Stomach (tissue), 9 donors: Measurements from ENCODE around the gene FAIM2. TPM values are rescaled to one million over a fixed set of nuclear protein-coding genes. Genes with fewer than 3 reads are reported as not detected.

Experiments
- DNase-seq, 2 donors: peaks; one replicate each; pipeline versions ENCODE4 v3.0.0 to v3.0.0-alpha.2; 2013 to 2019
- H3K27ac ChIP-seq, 5 donors: fragments of 200-600 bp in 4 of 5; sonication (generic) in 4 of 5; one replicate each; pipeline ENCODE4 v1.5.1; 2013 to 2019; ENCODE audit warnings: mild to moderate bottlenecking in 1 of 5, moderate library complexity in 1 of 5
- H3K27me3 ChIP-seq, 3 donors: fragments of 200-600 bp; sonication (generic); one replicate each; pipeline ENCODE4 v1.5.1; 2017 to 2019; ENCODE audit warnings: mixed run types in 1 of 3
- H3K36me3 ChIP-seq, 4 donors: fragments of 200-600 bp; sonication (generic); 1 replicate in 3 of 4; 2 replicates in 1 of 4; pipeline ENCODE4 v1.5.1; 2016 to 2019
- H3K4me1 ChIP-seq, 4 donors: fragments of 200-600 bp; sonication (generic); one replicate each; pipeline ENCODE4 v1.5.1; 2016 to 2019
- H3K4me3 ChIP-seq, 4 donors: fragments of 200-600 bp; sonication (generic) in 3 of 4; one replicate each; pipeline ENCODE4 v1.5.1; 2016 to 2019; ENCODE audit warnings: mild to moderate bottlenecking in 1 of 4
- H3K9me3 ChIP-seq, 4 donors: fragments of 200-600 bp; sonication (generic); one replicate each; pipeline ENCODE4 v1.5.1; 2016 to 2019
- EP300 ChIP-seq: sonication (generic); formaldehyde crosslinking; IDR thresholded peaks from one replicate; pipeline ENCODE4 v1.6.1; 2017; ENCODE audit warnings: antibody characterized with exemption
- POLR2A ChIP-seq, 4 donors: fragments of 450-650 bp; IDR thresholded peaks; one replicate each; pipeline ENCODE4 v1.6.1; 2016; ENCODE audit warnings: antibody characterized with exemption in 4 of 4, control low read depth in 2 of 4, mild to moderate bottlenecking in 1 of 4, moderate library complexity in 1 of 4
- POLR2AphosphoS5 ChIP-seq, 3 donors: sonication (generic); formaldehyde crosslinking; IDR thresholded peaks; one replicate each; pipeline ENCODE4 v1.6.1; 2016; ENCODE audit warnings: antibody characterized with exemption in 3 of 3
- WGBS, 5 donors: extraction: QIAGEN DNeasy Blood & Tissue Kit in 3 of 5; methylation state at CpG; one replicate each; pipeline versions ENCODE4 v1.1.5 to v1.1.7; 2013 to 2018; 5-methylcytosine and 5-hydroxymethylcytosine counted together
- intact Hi-C: fragments of 100-400 bp; cut with DNase I; formaldehyde crosslinking; loops from one replicate; pipeline ENCODE4 v1.15.1; 2023; ENCODE audit warnings: low total_unique reads
- polyA plus RNA-seq, 3 donors: library from polyadenylated mRNA; stranded (reverse); fragments of 200-250 nt; gene quantifications; one replicate each; pipeline ENCODE4 v1.2.3, GENCODE V29; 2013
- total RNA-seq, 5 donors: library from RNA; depleted of rRNA; stranded (reverse); fragments of >200 nt; gene quantifications; one replicate each; pipeline versions ENCODE4 v1.1.0 to v1.2.3, GENCODE V29; 2014 to 2016
- TF ChIP-seq, protein P1 (sequence below), 7 experiments: fragments of 450-650 bp in 4 of 7; fragments of 200-600 bp in 3 of 7; sonication (generic) in 3 of 7; IDR thresholded peaks; one replicate each; pipeline ENCODE4 v1.5.1; 2016 to 2019; ENCODE audit warnings: antibody characterized with exemption in 7 of 7, control low read depth in 2 of 7, mild to moderate bottlenecking in 1 of 7
- donor health status: healthy with polysubstance abuse.
- donor health status: Bipolar disorder and iron deficiency.
- donor health status: healthy.

The FAIM2 gene
- total and polyA plus RNA-seq, 8 donors = 1.1 to 44.6 (median 2.0) TPM

DNA sequence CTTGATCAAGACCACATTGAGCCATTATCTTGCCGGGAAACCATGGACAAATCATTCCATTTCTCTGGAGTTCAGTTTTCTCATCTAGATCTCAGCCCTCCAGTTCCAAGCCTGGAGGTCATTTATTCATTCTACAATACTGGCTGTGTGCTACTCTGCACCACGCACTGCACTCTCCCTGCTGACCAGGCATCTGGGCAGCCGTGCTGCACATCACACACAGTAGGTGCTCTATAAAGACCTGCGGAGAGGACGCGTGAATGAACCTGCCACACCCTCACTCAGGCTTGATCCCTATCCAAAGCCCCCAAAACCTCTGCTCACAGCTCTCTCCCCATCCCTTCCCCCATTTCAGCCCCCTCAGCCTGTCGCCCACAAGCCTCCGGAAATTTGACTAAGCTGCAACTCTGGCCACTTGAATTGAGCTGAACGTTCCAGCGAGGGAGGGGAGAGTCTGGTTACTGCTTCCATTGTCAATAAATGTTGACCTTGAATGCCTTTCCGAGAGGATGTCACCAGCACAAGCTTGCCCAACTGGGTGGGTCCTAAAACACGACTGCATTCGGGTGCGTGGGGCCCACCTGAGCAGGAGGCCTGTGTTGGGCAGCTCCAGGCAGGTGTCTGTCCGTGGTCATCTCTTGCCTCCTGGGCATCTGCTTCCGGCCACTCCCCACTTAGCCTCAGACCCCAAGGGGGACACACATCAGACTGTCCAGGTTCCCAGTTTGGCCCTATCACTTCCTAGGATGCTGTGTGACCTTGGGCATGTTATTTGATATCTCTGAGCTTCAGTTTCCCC, 17.8 kb downstream of the FAIM2 start:
- Histone ChIP-seq H3K36me3 (no peaks in the 10 kb centered on the region), H3K9me3 (no peaks in the 10 kb centered on the region)
- TF ChIP-seq POLR2AphosphoS5 (IDR thresholded peaks at IDR 0.05) = no peak

DNA sequence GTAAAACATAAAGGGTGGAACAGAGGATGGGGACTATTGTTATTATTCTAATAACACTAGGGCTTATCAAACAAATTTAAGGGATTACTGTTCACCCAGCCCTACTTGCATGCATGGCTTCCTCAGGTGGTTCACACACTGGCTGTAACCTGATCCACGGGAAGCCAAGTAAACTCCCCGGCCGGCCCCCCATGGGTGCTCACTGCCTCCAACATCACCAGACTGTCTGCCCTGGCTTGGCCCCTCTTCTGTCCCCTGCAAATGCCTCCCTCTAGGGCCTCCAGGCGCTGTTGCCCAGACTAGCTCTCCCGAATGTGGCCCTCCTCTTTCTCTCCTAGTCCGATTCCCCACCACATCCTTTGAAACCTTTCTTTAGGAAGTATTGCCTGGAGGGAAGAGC, 18.6 kb downstream of the FAIM2 start:
- Histone ChIP-seq H3K27me3 (peaks cover 0 to 10% (median 0%) of the 10 kb centered on the region in 3 donors), H3K4me1 (peaks cover 3 to 29% (median 9%) of the 10 kb centered on the region in 4 donors), H3K4me3 (no peak overlapping the region), H3K36me3 (no peaks in the 10 kb centered on the region), H3K27ac (no peak overlapping the region), H3K9me3 (no peaks in the 10 kb centered on the region)
- intact Hi-C loops = no loop called here
- WGBS, 5 donors = 55 to 69% (median 63%) methylated on average over 6 of the region's 6 CpGs
- TF ChIP-seq POLR2A (IDR thresholded peaks at IDR 0.05) (no peak), EP300 (no peak), POLR2AphosphoS5 (IDR thresholded peaks at IDR 0.05) (no peak)
- TF ChIP-seq, protein P1, sequence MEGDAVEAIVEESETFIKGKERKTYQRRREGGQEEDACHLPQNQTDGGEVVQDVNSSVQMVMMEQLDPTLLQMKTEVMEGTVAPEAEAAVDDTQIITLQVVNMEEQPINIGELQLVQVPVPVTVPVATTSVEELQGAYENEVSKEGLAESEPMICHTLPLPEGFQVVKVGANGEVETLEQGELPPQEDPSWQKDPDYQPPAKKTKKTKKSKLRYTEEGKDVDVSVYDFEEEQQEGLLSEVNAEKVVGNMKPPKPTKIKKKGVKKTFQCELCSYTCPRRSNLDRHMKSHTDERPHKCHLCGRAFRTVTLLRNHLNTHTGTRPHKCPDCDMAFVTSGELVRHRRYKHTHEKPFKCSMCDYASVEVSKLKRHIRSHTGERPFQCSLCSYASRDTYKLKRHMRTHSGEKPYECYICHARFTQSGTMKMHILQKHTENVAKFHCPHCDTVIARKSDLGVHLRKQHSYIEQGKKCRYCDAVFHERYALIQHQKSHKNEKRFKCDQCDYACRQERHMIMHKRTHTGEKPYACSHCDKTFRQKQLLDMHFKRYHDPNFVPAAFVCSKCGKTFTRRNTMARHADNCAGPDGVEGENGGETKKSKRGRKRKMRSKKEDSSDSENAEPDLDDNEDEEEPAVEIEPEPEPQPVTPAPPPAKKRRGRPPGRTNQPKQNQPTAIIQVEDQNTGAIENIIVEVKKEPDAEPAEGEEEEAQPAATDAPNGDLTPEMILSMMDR (IDR thresholded peaks at IDR 0.05) = no peak
- DNase-seq = no peak

More for the DNA sequence above, 17.8 kb downstream of the FAIM2 start:
- no peak overlapping the region for H3K4me3 ChIP-seq
- H3K4me1 ChIP-seq = peaks cover 3 to 31% (median 11%) of the 10 kb centered on the region in 4 donors
- H3K27me3 ChIP-seq = peaks cover 0 to 10% (median 0%) of the 10 kb centered on the region in 3 donors
- 65 to 86% (median 71%) methylated on average over 15 to 16 of the region's 16 CpGs for WGBS, 5 donors
- intact Hi-C loops = no loop called here
- no peak overlapping the region for H3K27ac ChIP-seq
- DNase-seq = no peak

DNA sequence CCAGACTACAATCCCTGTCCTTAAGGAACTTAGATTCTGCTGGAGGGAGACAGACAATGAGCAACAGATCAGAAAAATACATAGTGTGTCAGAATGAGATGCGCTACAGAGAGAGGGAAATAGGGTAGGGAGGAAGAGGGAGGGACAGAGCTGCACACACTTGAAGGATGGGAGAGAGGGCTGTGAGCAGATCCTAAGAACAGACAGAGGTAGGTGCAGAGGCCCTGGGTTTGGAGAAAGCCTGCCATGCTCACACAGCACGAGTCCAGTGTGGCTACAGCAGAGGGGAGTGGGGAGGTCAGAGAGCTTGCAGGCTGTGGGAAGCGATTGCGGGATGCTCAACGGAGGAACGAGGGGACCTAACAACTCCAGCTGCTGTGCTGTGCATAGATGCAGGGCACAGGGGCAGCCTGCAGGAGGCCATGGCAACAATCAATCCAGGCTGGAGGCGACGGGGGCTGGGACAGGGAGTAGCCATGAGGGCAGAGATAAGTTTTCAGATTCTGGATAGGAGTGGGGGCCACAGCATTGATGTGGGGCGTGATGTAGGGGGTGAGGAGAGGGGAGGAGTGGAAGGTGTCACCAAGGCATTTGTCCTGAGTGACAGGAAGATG, 20.7 kb downstream of the FAIM2 start:
- Histone ChIP-seq H3K36me3 (no peaks in the 10 kb centered on the region), H3K9me3 (no peaks in the 10 kb centered on the region), H3K4me3 (no peak overlapping the region), H3K27ac (no peak overlapping the region), H3K4me1 (peaks cover 0 to 9% (median under 1%) of the 10 kb centered on the region in 4 donors), H3K27me3 (peaks cover 0 to 10% (median 0%) of the 10 kb centered on the region in 3 donors)
- 60 to 79% (median 67%) methylated on average over 9 of the region's 9 CpGs for WGBS, 5 donors
- intact Hi-C loops = no loop called here
- TF ChIP-seq EP300 (no peak), POLR2A (IDR thresholded peaks at IDR 0.05) (no peak)
- TF ChIP-seq, protein P1 (IDR thresholded peaks at IDR 0.05) = no peak
- DNase-seq = no peak

DNA sequence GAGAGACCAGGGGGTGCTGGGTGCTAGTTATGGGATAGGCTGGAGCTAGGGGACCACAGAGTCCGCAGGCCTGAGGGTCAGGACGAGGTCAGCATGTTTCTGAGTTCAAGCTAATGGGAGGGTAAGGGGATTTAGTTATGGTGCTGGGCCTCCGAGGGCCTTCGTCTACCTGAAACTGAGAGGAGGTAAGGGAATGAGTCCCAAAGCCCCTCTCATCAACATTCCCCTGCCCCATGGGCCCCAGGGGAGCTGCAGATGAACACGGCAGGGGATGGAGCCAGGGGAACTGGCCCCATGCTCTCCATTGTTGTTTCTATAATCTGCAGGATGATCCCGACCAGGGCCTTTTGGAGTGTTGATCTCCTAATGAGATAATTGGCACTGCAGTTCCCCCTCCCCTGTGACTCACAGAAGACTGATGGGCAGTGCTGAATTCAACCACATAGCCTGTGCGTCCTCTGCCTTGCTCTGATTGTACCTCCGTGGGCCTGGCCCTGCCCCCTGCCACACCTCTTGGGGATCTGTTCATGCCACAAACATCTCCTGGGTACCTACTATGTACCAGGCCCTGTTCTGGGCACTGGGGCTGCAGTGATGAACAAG, 21.4 kb downstream of the FAIM2 start:
- no peak for TF ChIP-seq POLR2A (IDR thresholded peaks at IDR 0.05)
- TF ChIP-seq POLR2AphosphoS5 (IDR thresholded peaks at IDR 0.05) = no peak
- TF ChIP-seq, protein P1 (IDR thresholded peaks at IDR 0.05) = no peak
- TF ChIP-seq EP300 = no peak
- Histone ChIP-seq H3K27ac (no peak overlapping the region), H3K27me3 (peaks cover 0 to 10% (median 0%) of the 10 kb centered on the region in 3 donors), H3K9me3 (no peaks in the 10 kb centered on the region), H3K36me3 (no peaks in the 10 kb centered on the region), H3K4me1 (peaks cover 0 to 3% (median 0%) of the 10 kb centered on the region in 4 donors), H3K4me3 (no peak overlapping the region)
- WGBS, 5 donors = 82 to 88% (median 83%) methylated on average over 8 of the region's 8 CpGs
- intact Hi-C loops = no loop called here
- no peak for DNase-seq
